Measurements from ENCODE around the gene GALNTL6. TPM values are rescaled to one million over a fixed set of nuclear protein-coding genes. Genes with fewer than 3 reads are reported as not detected.

The GALNTL6 gene
- total and polyA plus RNA-seq, 9 of the 15 experiments (the other 6 are each of a cell fraction or from before 2014, with no cell fraction given): 0.18 to 0.50 (median 0.29) TPM

DNA sequence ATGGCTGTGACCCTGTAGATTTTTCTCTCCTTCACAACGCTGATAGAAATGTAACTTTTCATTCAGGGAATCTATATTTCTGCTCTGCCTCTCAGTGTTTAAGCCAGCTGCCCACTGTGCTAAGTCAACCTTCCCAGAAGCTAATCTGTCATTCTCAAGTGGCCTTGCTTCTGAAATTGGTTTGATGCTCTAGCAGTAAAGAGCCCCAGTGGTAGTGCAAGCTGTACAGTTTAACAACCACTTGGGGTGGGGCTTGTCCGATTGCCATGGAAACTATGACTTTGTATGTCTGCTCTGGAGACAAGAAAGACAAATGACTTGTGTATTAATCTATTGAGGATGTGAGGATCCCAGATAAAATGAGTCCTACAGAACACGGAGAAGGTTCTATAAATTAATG is 734.5 kb downstream of the GALNTL6 start:
- H3K27ac ChIP-seq (ENCODE audit: extremely low read depth, low read depth, low read length): no peak overlapping the region
- no TSS peak for BruUV-seq (replicated peaks)
- in situ Hi-C loops (cut with MboI): no loop called here
- H3K36me3 ChIP-seq (ENCODE audit: control insufficient read depth, insufficient read depth, low read length): no peaks in the 10 kb centered on the region
- no peak for TF ChIP-seq RBM14 (IDR thresholded peaks at IDR 0.05; ENCODE audit: borderline replicate concordance, insufficient read depth, low read depth, low read length)
- peak; percentile 58 for TF ChIP-seq RFX1 (IDR thresholded peaks at IDR 0.05)
- no peak for TF ChIP-seq TCF7 (IDR thresholded peaks at IDR 0.05; ENCODE audit: borderline replicate concordance)
- no peaks in the 10 kb centered on the region for H3K9me1 ChIP-seq (ENCODE audit: control insufficient read depth, insufficient read depth, low read length)
- H3K79me2 ChIP-seq (ENCODE audit: control insufficient read depth, insufficient read depth, low read length): no peaks in the 10 kb centered on the region
- H3K4me2 ChIP-seq (ENCODE audit: insufficient read depth, low read length): no peak overlapping the region
- ChIA-PET POLR2A (no interaction called here), CTCF (ENCODE audit: low intra/inter-chr PET ratio) (no interaction called here)
- WGBS (ENCODE audit: insufficient coverage, low coverage, missing lambda C conversion rate): 5% methylated on average over 3 of the region's 3 CpGs
- H3K9me3 ChIP-seq (replicated peaks; ENCODE audit: control insufficient read depth, insufficient read depth, low read depth, low read length): no peaks in the 10 kb centered on the region; the same call in 1 of the 2 replicates
- no peak overlapping the region for H3K4me3 ChIP-seq
- no peak for FAIRE-seq
- H3K4me1 ChIP-seq (replicated peaks in 1 of 2; ENCODE audit: control insufficient read depth in 2 of 2, insufficient read depth in 2 of 2, low read length in 2 of 2): no peaks in the 10 kb centered on the region
- no peak for DNase-seq (ENCODE audit: extremely low read depth in 1 of 4, low spot score in 3 of 4)
- H3K27me3 ChIP-seq (ENCODE audit: control insufficient read depth in 2 of 2, insufficient read depth in 2 of 2, low read length in 2 of 2): no peaks in the 10 kb centered on the region
- no peak overlapping the region for H3K9ac ChIP-seq (ENCODE audit: insufficient read depth in 1 of 2, low read depth in 2 of 2, low read length in 2 of 2)
- ATAC-seq: no peak
- intact Hi-C loops (cut with micrococcal nuclease): no loop called here
- H2AFZ ChIP-seq (ENCODE audit: low read depth, low read length): no peak overlapping the region
- no peaks in the 10 kb centered on the region for H4K20me1 ChIP-seq (replicated peaks; ENCODE audit: control insufficient read depth, insufficient read depth, low read length)

DNA sequence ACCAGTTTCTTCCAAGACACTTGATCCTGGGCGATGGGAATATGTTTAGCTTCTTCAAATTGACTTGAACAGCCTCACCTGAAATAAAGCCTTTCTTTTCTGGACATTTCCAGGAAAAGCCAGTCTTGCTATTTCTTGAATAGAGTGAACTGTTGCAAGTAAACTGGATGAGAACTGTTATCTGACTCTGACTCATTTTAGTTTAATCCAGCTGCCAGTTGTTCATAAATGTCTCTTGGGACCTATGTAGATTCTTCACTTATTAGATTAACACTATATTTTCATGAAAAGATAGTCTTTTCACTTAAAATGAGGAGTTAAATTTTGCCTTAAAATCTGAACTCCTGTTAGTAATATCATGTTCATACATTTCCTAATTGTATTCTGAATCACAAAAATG is 740.0 kb downstream of the GALNTL6 start:
- ATAC-seq (no peak), FAIRE-seq (no peak), DNase-seq (ENCODE audit: extremely low read depth in 1 of 4, low spot score in 3 of 4) (no peak)
- H3K9me3 ChIP-seq (replicated peaks; ENCODE audit: control insufficient read depth, insufficient read depth, low read depth, low read length): no peaks in the 10 kb centered on the region; the same call in 1 of the 2 replicates
- 0% methylated on average over 1 of the region's 1 CpG for WGBS (ENCODE audit: insufficient coverage, low coverage, missing lambda C conversion rate)
- H3K4me2 ChIP-seq (ENCODE audit: insufficient read depth, low read length): no peak overlapping the region
- in situ Hi-C loops (cut with MboI): no loop called here
- no TSS peak for BruUV-seq (replicated peaks)
- intact Hi-C loops (cut with micrococcal nuclease): no loop called here
- no peak overlapping the region for H3K9ac ChIP-seq (ENCODE audit: insufficient read depth in 1 of 2, low read depth in 2 of 2, low read length in 2 of 2)
- no peak overlapping the region for H3K4me3 ChIP-seq
- H3K27me3 ChIP-seq (ENCODE audit: control insufficient read depth in 2 of 2, insufficient read depth in 2 of 2, low read length in 2 of 2): no peaks in the 10 kb centered on the region
- no peaks in the 10 kb centered on the region for H4K20me1 ChIP-seq (replicated peaks; ENCODE audit: control insufficient read depth, insufficient read depth, low read length)
- no peaks in the 10 kb centered on the region for H3K79me2 ChIP-seq (ENCODE audit: control insufficient read depth, insufficient read depth, low read length)
- H3K9me1 ChIP-seq (ENCODE audit: control insufficient read depth, insufficient read depth, low read length): no peaks in the 10 kb centered on the region
- POLR2A ChIA-PET: no interaction called here
- H2AFZ ChIP-seq (ENCODE audit: low read depth, low read length): no peak overlapping the region
- H3K4me1 ChIP-seq (replicated peaks in 1 of 2; ENCODE audit: control insufficient read depth in 2 of 2, insufficient read depth in 2 of 2, low read length in 2 of 2): no peaks in the 10 kb centered on the region
- no peaks in the 10 kb centered on the region for H3K36me3 ChIP-seq (ENCODE audit: control insufficient read depth, insufficient read depth, low read length)
- no peak overlapping the region for H3K27ac ChIP-seq (ENCODE audit: extremely low read depth, low read depth, low read length)
- CTCF ChIA-PET (ENCODE audit: low intra/inter-chr PET ratio): no interaction called here
- TF ChIP-seq NR3C1 (CRISPR knock-in tag; IDR thresholded peaks at IDR 0.05) (no peak), NEUROD1 (IDR thresholded peaks at IDR 0.05; ENCODE audit: borderline replicate concordance, low read depth, low read length, partially characterized antibody) (no peak), ZEB2 (IDR thresholded peaks at IDR 0.05) (no peak), CAMTA2 (CRISPR knock-in tag; conservative IDR thresholded peaks at IDR 0.05) (no peak), SETDB1 (IDR thresholded peaks at IDR 0.05; ENCODE audit: low read length) (no peak), TEAD1 (CRISPR knock-in tag; IDR thresholded peaks at IDR 0.05) (no peak), NFXL1 (CRISPR knock-in tag; IDR thresholded peaks at IDR 0.05) (no peak), ZNF77 (CRISPR knock-in tag; IDR thresholded peaks at IDR 0.05) (no peak), CHD4 (IDR thresholded peaks at IDR 0.05; ENCODE audit: insufficient read depth, insufficient replicate concordance, low read depth, low read length, poor library complexity, severe bottlenecking) (no peak), ARNT (IDR thresholded peaks at IDR 0.05) (no peak), SP2 (IDR thresholded peaks at IDR 0.05; ENCODE audit: extremely low read depth, low read depth, low read length, poor library complexity, severe bottlenecking) (no peak), HDAC6 (IDR thresholded peaks at IDR 0.05; ENCODE audit: low read depth, low read length) (no peak), TAF9B (IDR thresholded peaks at IDR 0.05; ENCODE audit: partially characterized antibody) (no peak), KLF6 (CRISPR knock-in tag; IDR thresholded peaks at IDR 0.05; ENCODE audit: borderline replicate concordance) (no peak)
- TF ChIP-seq, protein P1, sequence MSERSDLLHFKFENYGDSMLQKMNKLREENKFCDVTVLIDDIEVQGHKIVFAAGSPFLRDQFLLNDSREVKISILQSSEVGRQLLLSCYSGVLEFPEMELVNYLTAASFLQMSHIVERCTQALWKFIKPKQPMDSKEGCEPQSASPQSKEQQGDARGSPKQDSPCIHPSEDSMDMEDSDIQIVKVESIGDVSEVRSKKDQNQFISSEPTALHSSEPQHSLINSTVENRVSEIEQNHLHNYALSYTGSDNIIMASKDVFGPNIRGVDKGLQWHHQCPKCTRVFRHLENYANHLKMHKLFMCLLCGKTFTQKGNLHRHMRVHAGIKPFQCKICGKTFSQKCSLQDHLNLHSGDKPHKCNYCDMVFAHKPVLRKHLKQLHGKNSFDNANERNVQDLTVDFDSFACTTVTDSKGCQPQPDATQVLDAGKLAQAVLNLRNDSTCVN (CRISPR knock-in tag; IDR thresholded peaks at IDR 0.05): no peak

Data from K562 (cell line).